K562 (cell line): ENCODE results near the gene PRLHR. TPM values are rescaled to one million over a fixed set of nuclear protein-coding genes. Genes with fewer than 3 reads are reported as not detected.

Experiments
- BRF1 ChIP-seq: IDR thresholded peaks from 3 replicates; pipeline ENCODE4 v1.6.1; 2011; ENCODE audit warnings: borderline replicate concordance, mild to moderate bottlenecking; ENCODE audit not compliant: insufficient read length; ENCODE audit errors: extremely low read depth
- CBFB ChIP-seq: sonication (generic); formaldehyde crosslinking; IDR thresholded peaks from 2 replicates; pipeline ENCODE4 v1.4.0; 2020; ENCODE audit warnings: mild to moderate bottlenecking, missing genetic modification reagents
- CC2D1A ChIP-seq: fragments of 450-650 bp; IDR thresholded peaks from 2 replicates; pipeline ENCODE4 v1.6.1; 2017; ENCODE audit warnings: mild to moderate bottlenecking
- CHD7 ChIP-seq: fragments of 200-600 bp; sonication (generic); IDR thresholded peaks from one replicate; pipeline ENCODE4 v1.6.1; 2012; ENCODE audit warnings: mild to moderate bottlenecking, low read depth, low read length, inconsistent platforms
- HES1 ChIP-seq: fragments of 450-650 bp; IDR thresholded peaks from 2 replicates; pipeline ENCODE4 v1.6.1; 2016; ENCODE audit warnings: low read depth, mild to moderate bottlenecking, moderate library complexity
- POLR2B ChIP-seq: fragments of 450-650 bp; IDR thresholded peaks from 2 replicates; pipeline ENCODE4 v1.6.1; 2018; ENCODE audit warnings: low read depth; ENCODE audit not compliant: partially characterized antibody
- POLR3G ChIP-seq: IDR thresholded peaks from 2 replicates; pipeline ENCODE4 v1.6.1; 2011; ENCODE audit not compliant: insufficient read length, insufficient replicate concordance; ENCODE audit errors: extremely low read depth
- U2AF1 ChIP-seq: fragments of 200-400 bp; formaldehyde crosslinking; optimal IDR thresholded peaks from 2 replicates; pipeline ENCODE3; 2017; ENCODE audit warnings: mild to moderate bottlenecking, low read depth, low read length, moderate library complexity
- UBTF ChIP-seq, 2 experiments: IDR thresholded peaks; 2 replicates each; pipeline ENCODE4 v1.6.1; 2012; ENCODE audit warnings: improper control_type of control experiment in 2 of 2, low read depth in 2 of 2, low read length in 2 of 2, borderline replicate concordance in 1 of 2
- ZFX ChIP-seq: sonication (generic); formaldehyde crosslinking; IDR thresholded peaks from 2 replicates; pipeline ENCODE4 v1.8.0; 2022; ENCODE audit warnings: mild to moderate bottlenecking, missing genetic modification reagents, moderate library complexity
- ZNF707 ChIP-seq: fragments of 250-450 bp; sonication (Bioruptor Pico); conservative IDR thresholded peaks from 2 replicates; pipeline ENCODE4 v1.8.0; 2022; ENCODE audit warnings: inconsistent platforms, mild to moderate bottlenecking, moderate library complexity
- polyA plus RNA-seq, 8 experiments: library from polyadenylated mRNA; depleted of rRNA in 4 of 8; stranded (reverse) in 5 of 8; unstranded in 3 of 8; fragments of >200 nt; fragmentation: Nextera tagmentation in 2 of 8; fragmentation: Illumina TruSeq in 1 of 8; extraction: Ambion mirVana in 2 of 8; extraction: Trizol in 1 of 8; gene quantifications; 2 replicates each; pipeline versions ENCODE4 v1.2.1 to v1.2.3, GENCODE V29; 2011 to 2014; ENCODE audit warnings: inconsistent platforms in 1 of 8, missing spikeins in 1 of 8
- total RNA-seq, 7 experiments: library from RNA; depleted of rRNA in 6 of 7; stranded (reverse); fragments of >200 nt in 6 of 7; fragmentation: Illumina TruSeq in 2 of 7; extraction: Trizol in 2 of 7; gene quantifications; 2 replicates each; pipeline versions ENCODE4 v1.2.1 to v1.2.3, GENCODE V29; 2011 to 2021; ENCODE audit warnings: low replicate concordance in 1 of 7

The PRLHR gene
- total and polyA plus RNA-seq, 9 of the 15 experiments (the other 6 are each of a cell fraction or from before 2014, with no cell fraction given) = not detected

- TF ChIP-seq CHD7 (no peak), U2AF1 (no peak), CC2D1A (no peak), POLR3G (no peak), BRF1 (no peak), ZFX (CRISPR knock-in tag) (no peak), ZNF707 (CRISPR knock-in tag) (no peak), HES1 (no peak), CBFB (CRISPR knock-in tag) (no peak), UBTF (IDR thresholded peaks at IDR 0.05; ENCODE audit: borderline replicate concordance in 1 of 2, low read depth in 2 of 2, low read length in 2 of 2) (no peak), POLR2B (no peak)
- TF ChIP-seq, all 486 proteins: peak for 0
Observed at GRCh38 chr10:118635674-118636402, 40.4 kb upstream of the PRLHR start (continued).
